Naive thymus-derived CD8-positive, alpha-beta T cell (primary cell): ENCODE measurements around the gene FANCF. TPM values are rescaled to one million over a fixed set of nuclear protein-coding genes. Genes with fewer than 3 reads are reported as not detected.

Source experiments
- ATAC-seq, 2 donors: fragments of 150-1000 bp; cut with Tn5 transposase in 1 of 2; sonication (Bioruptor Pico), chemical (Tn5 transposase) in 1 of 2; 1 replicate in 1 of 2; 2 replicates in 1 of 2; pipeline ENCODE4 v1.10.0; 2021; ENCODE audit warnings: mild to moderate bottlenecking in 2 of 2, moderate library complexity in 2 of 2
- POLR2A ChIA-PET: fragments of 350-600 bp; sonication (Branson Sonifier 250); formaldehyde crosslinking; loops from one replicate; lab custom pipeline; 2021; ENCODE audit warnings: antibody characterized with exemption; lab: Charles Lee
- DNase-seq, 10 donors: peaks; one replicate each; pipeline versions ENCODE4 v3.0.0 to v3.0.0-alpha.2; 2020 to 2022
- H3K27ac Mint-ChIP-seq, 10 donors: one replicate each; pipeline ENCODE4 v1.8.0; 2020 to 2022; ENCODE audit warnings: mild to moderate bottlenecking in 10 of 10, mixed read lengths in 10 of 10, moderate library complexity in 4 of 10, inconsistent platforms in 1 of 10
- H3K27me3 Mint-ChIP-seq, 5 donors: one replicate each; pipeline ENCODE4 v1.8.0; 2021 to 2022; ENCODE audit warnings: mixed read lengths in 5 of 5
- H3K36me3 Mint-ChIP-seq, 3 donors: one replicate each; pipeline ENCODE4 v1.8.0; 2020 to 2022; ENCODE audit warnings: mixed read lengths in 3 of 3, mild to moderate bottlenecking in 2 of 3, inconsistent platforms in 1 of 3
- H3K4me1 Mint-ChIP-seq, 4 donors: one replicate each; pipeline ENCODE4 v1.8.0; 2021 to 2022; ENCODE audit warnings: mixed read lengths in 4 of 4
- H3K4me3 Mint-ChIP-seq, 10 donors: one replicate each; pipeline ENCODE4 v1.8.0; 2020 to 2022; ENCODE audit warnings: mild to moderate bottlenecking in 10 of 10, mixed read lengths in 10 of 10, moderate library complexity in 6 of 10, inconsistent platforms in 1 of 10
- H3K9me3 Mint-ChIP-seq, 9 donors: one replicate each; pipeline ENCODE4 v1.8.0; 2020 to 2022; ENCODE audit warnings: mixed read lengths in 9 of 9, mild to moderate bottlenecking in 3 of 9, inconsistent platforms in 1 of 9, moderate library complexity in 1 of 9
- polyA plus RNA-seq, 3 donors: library from polyadenylated mRNA; unstranded; fragments of 300-500 nt; fragmentation: Illumina TruSeq; gene quantifications; one replicate each; pipeline ENCODE4 v1.2.3, GENCODE V29; 2021
- total RNA-seq, 8 experiments: library from RNA in 2 of 8; stranded (reverse) in 2 of 8; gene quantifications; one replicate each; pipeline ENCODE4 v1.2.3 and lab custom pipeline; 2021 to 2026

The FANCF gene
- total and polyA plus RNA-seq, 5 experiments from 2014 or later: 16.9 to 23.2 (median 19.7) TPM

DNA sequence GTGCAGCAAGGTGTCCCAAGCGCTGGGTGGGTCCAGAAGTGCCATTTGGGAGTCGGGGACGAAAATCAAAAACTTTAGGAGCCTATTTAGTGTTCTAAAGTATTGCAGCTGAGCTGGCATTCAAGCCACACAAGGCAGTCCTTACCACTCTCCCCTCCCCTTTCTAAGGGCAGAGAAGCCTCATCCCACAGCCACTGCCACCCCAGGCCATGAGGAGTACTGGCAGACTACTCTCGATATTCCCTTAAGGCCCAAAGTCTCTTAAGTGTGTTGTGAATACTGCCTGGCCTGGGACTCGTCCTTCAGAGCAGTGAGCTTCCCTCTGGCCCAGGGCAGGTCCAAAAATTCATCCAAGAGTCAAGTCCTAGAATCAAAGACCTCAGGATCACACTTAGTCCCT, 7.8 kb downstream of the FANCF start:
- Mint-ChIP-seq H3K36me3 (peaks cover 20 to 29% (median 28%) of the 10 kb centered on the region in 3 donors), H3K27me3 (no peaks in the 10 kb centered on the region), H3K27ac (peak overlapping the region in 1 of 10 donors; percentile 50), H3K4me1 (peaks cover 16 to 31% (median 23%) of the 10 kb centered on the region in 4 donors), H3K9me3 (peaks cover 0 to 18% (median 3%) of the 10 kb centered on the region in 9 donors), H3K4me3 (no peak overlapping the region)
- POLR2A ChIA-PET: no interaction called here
- DNase-seq (no peak), ATAC-seq (no peak)

DNA sequence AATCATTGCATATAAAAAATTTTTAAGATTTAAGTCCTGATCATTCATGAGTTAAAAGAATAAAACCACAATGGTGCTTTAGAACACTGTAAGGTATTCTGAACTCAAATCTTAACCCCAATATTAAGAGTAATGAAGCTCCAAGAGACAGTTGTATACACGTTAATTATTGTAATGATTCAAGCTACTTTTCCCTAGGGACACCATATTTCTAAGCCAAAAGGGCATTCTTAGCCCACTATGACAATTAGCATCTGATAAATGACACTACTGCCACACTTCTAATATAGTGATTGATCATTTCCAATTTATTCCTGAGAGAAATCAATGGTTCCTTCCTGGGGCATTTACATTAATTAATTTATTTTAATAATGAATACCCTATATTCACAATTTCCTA, 21.7 kb downstream of the FANCF start:
- Mint-ChIP-seq H3K4me1 (no peaks in the 10 kb centered on the region), H3K27ac (no peak overlapping the region), H3K4me3 (no peak overlapping the region), H3K36me3 (no peaks in the 10 kb centered on the region), H3K27me3 (peaks cover 2 to 25% (median 9%) of the 10 kb centered on the region in 5 donors), H3K9me3 (no peaks in the 10 kb centered on the region)
- ATAC-seq (no peak), DNase-seq (no peak)
- POLR2A ChIA-PET: no interaction called here

DNA sequence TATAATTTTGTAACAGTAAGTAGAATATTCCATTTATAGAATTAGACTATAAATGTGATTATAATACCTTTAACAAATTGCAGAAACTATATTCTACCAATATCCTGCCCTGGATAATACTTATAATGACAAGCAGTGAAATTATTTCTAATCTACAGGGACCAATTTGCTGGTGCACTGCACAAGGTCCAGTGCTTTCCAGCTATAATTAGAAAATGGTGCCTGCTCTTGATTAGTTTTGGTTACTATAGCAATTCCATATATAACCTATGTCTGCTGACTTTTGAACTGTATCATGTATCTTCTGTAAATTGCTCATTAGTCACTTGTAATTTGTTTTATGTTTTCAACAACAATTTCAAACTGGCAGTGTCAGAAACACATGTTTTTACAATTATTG, 23.1 kb downstream of the FANCF start:
- no peaks in the 10 kb centered on the region for H3K36me3 Mint-ChIP-seq
- no peak overlapping the region for H3K27ac Mint-ChIP-seq
- peaks cover 2 to 27% (median 9%) of the 10 kb centered on the region in 5 donors for H3K27me3 Mint-ChIP-seq
- no peaks in the 10 kb centered on the region for H3K4me1 Mint-ChIP-seq
- DNase-seq (no peak), ATAC-seq (no peak)
- POLR2A ChIA-PET: no interaction called here
- H3K9me3 Mint-ChIP-seq: peaks cover 0 to 1% (median 0%) of the 10 kb centered on the region in 9 donors
- H3K4me3 Mint-ChIP-seq: no peak overlapping the region

DNA sequence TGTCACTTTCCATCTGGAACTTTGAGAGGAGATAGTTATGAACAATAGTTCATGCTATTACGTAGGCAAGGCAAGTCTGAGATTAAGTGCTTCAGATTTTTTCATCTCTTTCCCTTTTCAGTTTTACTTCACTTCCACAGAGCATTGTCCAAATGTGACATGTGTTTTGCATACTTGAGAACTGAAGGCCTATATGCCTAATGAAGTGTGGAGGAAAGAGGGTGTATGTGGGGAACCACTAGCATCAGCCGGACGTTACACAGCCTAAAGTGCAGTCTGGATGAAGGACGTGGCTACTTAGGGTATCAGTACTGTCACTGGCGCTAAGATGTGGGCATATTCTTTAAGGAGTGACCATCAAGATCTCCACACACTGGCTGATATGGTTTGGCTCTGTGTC, 26.2 kb downstream of the FANCF start:
- H3K4me3 Mint-ChIP-seq: no peak overlapping the region
- peaks cover 0 to 5% (median 0%) of the 10 kb centered on the region in 3 donors for H3K36me3 Mint-ChIP-seq
- POLR2A ChIA-PET: no interaction called here
- ATAC-seq (no peak), DNase-seq (no peak)
- peaks cover 2 to 27% (median 9%) of the 10 kb centered on the region in 5 donors for H3K27me3 Mint-ChIP-seq
- no peak overlapping the region for H3K27ac Mint-ChIP-seq
- no peaks in the 10 kb centered on the region for H3K4me1 Mint-ChIP-seq
- peaks cover 0 to 16% (median 3%) of the 10 kb centered on the region in 9 donors for H3K9me3 Mint-ChIP-seq

DNA sequence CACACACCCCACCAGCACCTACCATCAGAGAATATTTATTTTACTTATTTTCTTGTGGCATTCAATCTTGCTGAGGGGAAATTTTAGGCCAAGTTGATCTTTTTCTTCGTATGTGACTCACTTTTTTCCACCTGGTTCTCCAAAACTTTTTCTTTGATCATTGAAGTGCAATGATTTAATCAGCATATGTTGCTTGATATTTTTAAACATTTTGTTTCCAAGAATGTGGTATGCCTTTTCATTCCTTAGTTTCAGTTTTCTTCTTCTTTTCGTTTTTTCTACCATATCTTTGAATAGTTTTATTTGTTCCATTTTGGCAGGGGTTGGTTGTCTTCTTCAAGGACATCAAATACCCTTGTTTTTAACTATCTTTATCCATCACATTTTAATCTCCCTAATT, 28.6 kb downstream of the FANCF start:
- no peaks in the 10 kb centered on the region for H3K4me1 Mint-ChIP-seq
- POLR2A ChIA-PET: no interaction called here
- no peak for ATAC-seq
- H3K4me3 Mint-ChIP-seq: no peak overlapping the region
- H3K27me3 Mint-ChIP-seq: peaks cover 8 to 44% (median 21%) of the 10 kb centered on the region in 5 donors
- no peak overlapping the region for H3K27ac Mint-ChIP-seq
- DNase-seq: no peak
- H3K36me3 Mint-ChIP-seq: peaks cover 0 to 21% (median 0%) of the 10 kb centered on the region in 3 donors
- peaks cover 0 to 22% (median 3%) of the 10 kb centered on the region in 9 donors for H3K9me3 Mint-ChIP-seq

DNA sequence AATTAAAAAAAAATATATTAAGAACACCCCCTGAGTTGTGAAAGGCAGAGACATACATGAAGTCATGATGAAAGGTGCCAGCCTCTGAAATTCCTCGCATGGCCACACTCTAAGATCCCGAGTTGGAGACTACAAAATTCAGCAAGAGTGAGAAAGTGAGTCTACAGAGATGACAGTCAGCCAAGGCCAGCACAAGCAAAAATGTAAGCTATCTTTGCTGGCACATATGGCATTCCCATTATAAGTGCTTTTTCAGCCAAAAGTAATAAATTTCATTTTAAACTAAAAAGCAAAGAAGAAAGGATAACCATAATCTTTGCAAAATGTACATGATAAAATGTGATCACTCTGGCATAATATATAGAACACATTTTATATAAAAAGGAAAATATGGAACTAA, 40.6 kb downstream of the FANCF start:
- Mint-ChIP-seq H3K27me3 (peaks cover 0 to 5% (median 3%) of the 10 kb centered on the region in 5 donors), H3K9me3 (peaks cover 0 to 4% (median 0%) of the 10 kb centered on the region in 9 donors), H3K4me3 (no peak overlapping the region), H3K4me1 (no peaks in the 10 kb centered on the region), H3K27ac (no peak overlapping the region), H3K36me3 (no peaks in the 10 kb centered on the region)
- no peak for DNase-seq
- POLR2A ChIA-PET: no interaction called here
- no peak for ATAC-seq

DNA sequence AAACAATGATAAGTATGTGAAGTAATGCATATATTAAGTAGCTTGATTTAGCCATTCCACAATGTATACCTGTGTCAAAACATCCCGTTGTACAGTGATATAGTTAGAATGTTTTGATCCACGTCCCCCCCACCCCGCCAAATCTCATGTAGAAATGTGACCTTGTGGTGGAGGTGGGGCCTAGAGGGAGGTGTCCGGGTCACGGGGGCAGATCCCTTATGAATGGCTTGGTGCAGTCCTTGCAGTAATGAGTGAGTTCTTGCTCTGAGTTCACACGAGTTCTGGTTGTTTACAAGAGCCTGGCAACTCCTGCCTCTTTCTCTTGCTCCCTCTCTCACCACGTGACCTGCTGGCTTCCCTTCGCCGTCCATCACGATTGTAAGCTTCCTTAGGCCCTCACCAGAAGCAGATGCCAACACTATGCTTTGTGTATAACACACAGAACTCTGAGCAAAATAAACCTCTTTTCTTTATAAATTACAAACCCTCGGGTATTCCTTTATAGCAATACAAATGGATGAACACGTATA, 41.6 kb downstream of the FANCF start:
- Mint-ChIP-seq H3K4me3 (no peak overlapping the region), H3K9me3 (peaks cover 0 to 1% (median 0%) of the 10 kb centered on the region in 9 donors), H3K27ac (no peak overlapping the region), H3K4me1 (no peaks in the 10 kb centered on the region), H3K36me3 (no peaks in the 10 kb centered on the region), H3K27me3 (peaks cover 0 to 5% (median 2%) of the 10 kb centered on the region in 5 donors)
- no peak for ATAC-seq
- POLR2A ChIA-PET: no interaction called here
- DNase-seq: no peak

DNA sequence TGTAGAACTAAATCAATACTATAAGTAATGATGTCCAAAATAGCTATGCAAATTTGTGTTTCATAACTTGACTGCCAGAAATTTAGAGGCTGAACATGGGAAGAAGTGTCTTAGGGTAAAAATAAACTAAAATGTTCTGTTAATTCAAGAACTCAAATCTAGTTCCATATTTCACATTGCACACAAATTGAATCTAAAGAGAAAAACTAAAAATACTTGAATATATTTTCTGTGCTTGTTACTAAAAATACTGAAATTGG, 43.5 kb downstream of the FANCF start:
- Mint-ChIP-seq H3K9me3 (peaks cover 0 to 1% (median 0%) of the 10 kb centered on the region in 9 donors), H3K4me1 (no peaks in the 10 kb centered on the region), H3K27me3 (peaks cover 0 to 5% (median 0%) of the 10 kb centered on the region in 5 donors), H3K4me3 (no peak overlapping the region), H3K36me3 (no peaks in the 10 kb centered on the region), H3K27ac (no peak overlapping the region)
- ATAC-seq (no peak), DNase-seq (no peak)
- POLR2A ChIA-PET: no interaction called here

DNA sequence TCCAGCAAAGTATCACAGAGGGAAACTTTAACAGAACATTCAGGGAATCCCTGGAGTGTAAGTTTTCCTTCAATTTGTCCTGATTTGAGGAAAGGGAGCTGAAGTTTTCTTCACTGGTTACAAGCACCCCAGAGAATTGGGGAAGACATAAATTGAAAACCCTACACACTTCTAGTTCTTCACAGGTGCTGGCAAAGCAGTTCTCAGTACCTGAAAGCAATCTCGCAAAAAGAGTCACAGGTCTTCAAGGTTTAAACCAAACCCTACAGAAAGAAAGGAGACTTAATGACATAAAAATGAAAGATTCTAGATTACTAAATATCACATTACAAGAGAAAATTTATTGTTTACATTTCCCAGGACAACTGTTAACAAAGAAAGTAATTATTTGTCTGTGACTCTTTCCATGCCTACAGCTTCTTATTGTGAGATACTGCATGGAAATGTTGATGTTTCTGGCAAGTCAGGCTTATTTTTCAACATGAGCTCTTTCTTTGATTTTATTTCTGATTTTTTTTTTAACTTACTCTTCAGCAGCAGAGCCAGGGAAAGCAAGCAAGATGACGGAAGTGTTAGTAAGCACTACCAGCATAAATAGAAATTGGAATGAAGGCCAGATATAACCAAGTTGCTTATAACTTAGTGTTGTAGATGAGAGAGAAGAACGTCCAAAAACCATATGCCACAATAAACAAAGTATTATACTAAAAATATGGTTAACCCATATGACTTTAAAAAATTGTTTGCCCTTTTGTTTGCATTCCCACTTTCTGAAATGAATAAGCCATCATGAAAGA, 44.1 kb downstream of the FANCF start:
- Mint-ChIP-seq H3K4me3 (no peak overlapping the region), H3K36me3 (no peaks in the 10 kb centered on the region), H3K4me1 (no peaks in the 10 kb centered on the region), H3K9me3 (peaks cover 0 to 1% (median 0%) of the 10 kb centered on the region in 9 donors), H3K27ac (no peak overlapping the region), H3K27me3 (peaks cover 0 to 5% (median 0%) of the 10 kb centered on the region in 5 donors)
- POLR2A ChIA-PET: no interaction called here
- ATAC-seq (no peak), DNase-seq (no peak)

DNA sequence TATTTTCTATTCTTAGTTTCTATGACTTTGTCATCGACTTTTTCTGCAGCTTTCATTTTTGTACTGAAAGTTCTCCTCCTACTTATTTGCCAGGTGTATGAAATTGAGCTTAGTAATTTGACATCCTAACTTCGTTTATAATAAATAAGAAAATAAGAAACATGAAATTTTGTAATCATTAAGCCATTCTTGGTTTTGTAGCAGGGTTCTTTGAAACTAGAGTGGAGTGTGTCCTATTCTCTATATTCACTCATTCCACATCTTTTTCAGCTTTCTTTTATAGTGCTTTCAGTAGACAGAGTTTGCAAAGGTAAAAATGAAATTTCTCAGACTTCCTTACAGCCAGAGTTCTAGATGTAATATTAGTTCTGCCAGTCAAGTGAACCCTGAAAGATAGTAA, 47.8 kb downstream of the FANCF start:
- no peaks in the 10 kb centered on the region for H3K9me3 Mint-ChIP-seq
- ATAC-seq: no peak
- H3K4me1 Mint-ChIP-seq: no peaks in the 10 kb centered on the region
- no peak for DNase-seq
- POLR2A ChIA-PET: no interaction called here
- H3K4me3 Mint-ChIP-seq: no peak overlapping the region
- H3K36me3 Mint-ChIP-seq: no peaks in the 10 kb centered on the region
- no peak overlapping the region for H3K27ac Mint-ChIP-seq
- peaks cover 0 to 10% (median 5%) of the 10 kb centered on the region in 5 donors for H3K27me3 Mint-ChIP-seq

Other genes starting within 250 kb of the FANCF start
- 1 to 10 TPM; 5.7 to 6.0 TPM for gene GAS2, start 40.8 kb upstream of the FANCF start, total RNA-seq
- 1 to 10 TPM; 2.9 to 5.0 (median 3.9) TPM for gene GAS2, start 40.8 kb upstream of the FANCF start, polyA plus RNA-seq
- 10 to 100 TPM; 74.7 to 80.7 TPM for gene SVIP, start 204.0 kb upstream of the FANCF start, total RNA-seq
- gene SVIP, start 204.0 kb upstream of the FANCF start, polyA plus RNA-seq: 10 to 100 TPM; 43.3 to 53.2 (median 48.4) TPM
- not detected for gene CCDC179, start 234.7 kb upstream of the FANCF start, total RNA-seq
- gene CCDC179, start 234.7 kb upstream of the FANCF start, polyA plus RNA-seq: not detected